ENCODE results near the gene TCL1B. TPM values are rescaled to one million over a fixed set of nuclear protein-coding genes. Genes with fewer than 3 reads are reported as not detected.

TCL1B gene
- total RNA-seq, 3 donors from 2014 or later: not detected

DNA sequence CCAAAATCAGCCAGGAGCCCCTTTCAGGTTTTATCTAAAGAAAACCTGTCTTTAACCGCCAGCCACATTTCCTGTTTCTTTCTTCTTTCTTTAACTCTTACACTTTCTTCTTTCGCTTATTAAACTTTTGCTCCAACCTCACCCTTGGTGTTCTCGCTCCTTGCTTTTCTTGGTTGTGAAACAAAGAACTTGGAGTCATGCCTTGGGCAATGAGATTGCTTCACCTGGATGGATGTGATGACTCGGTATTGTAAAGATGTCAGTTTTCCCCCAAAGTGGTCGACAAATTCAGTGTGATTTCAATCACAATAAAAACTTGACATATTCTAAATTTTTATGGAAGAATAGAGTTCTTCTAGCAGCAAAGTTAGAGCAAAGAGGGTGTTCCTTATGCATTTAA is 43.9 kb downstream of the TCL1B start:
- TF ChIP-seq, protein P1, sequence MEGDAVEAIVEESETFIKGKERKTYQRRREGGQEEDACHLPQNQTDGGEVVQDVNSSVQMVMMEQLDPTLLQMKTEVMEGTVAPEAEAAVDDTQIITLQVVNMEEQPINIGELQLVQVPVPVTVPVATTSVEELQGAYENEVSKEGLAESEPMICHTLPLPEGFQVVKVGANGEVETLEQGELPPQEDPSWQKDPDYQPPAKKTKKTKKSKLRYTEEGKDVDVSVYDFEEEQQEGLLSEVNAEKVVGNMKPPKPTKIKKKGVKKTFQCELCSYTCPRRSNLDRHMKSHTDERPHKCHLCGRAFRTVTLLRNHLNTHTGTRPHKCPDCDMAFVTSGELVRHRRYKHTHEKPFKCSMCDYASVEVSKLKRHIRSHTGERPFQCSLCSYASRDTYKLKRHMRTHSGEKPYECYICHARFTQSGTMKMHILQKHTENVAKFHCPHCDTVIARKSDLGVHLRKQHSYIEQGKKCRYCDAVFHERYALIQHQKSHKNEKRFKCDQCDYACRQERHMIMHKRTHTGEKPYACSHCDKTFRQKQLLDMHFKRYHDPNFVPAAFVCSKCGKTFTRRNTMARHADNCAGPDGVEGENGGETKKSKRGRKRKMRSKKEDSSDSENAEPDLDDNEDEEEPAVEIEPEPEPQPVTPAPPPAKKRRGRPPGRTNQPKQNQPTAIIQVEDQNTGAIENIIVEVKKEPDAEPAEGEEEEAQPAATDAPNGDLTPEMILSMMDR (IDR thresholded peaks at IDR 0.05): no peak
- TF ChIP-seq POLR2AphosphoS5 (IDR thresholded peaks at IDR 0.05): no peak
- TF ChIP-seq POLR2A (IDR thresholded peaks at IDR 0.05): no peak
- no peaks in the 10 kb centered on the region for H3K27me3 ChIP-seq
- no peaks in the 10 kb centered on the region for H3K9me3 ChIP-seq

DNA sequence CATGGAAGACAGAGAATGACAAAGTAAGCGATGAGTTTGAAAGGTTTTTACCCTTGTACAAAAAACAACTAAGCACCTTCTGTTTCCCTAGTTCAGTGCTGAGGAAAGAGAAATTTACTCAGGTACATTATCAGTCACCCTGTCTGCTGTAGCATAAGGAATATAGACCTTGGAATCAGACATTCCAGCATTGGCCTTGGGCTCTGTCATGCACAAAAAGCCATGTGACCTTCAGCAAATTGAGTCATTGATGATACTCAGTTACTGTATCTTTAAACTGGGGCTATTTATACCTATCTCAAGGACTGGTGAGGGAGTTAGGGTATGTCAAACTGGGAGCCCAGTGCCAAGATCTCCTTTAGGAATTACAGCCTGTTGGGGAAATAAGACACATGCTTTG is 47.0 kb downstream of the TCL1B start:
- H3K4me1 ChIP-seq: no peaks in the 10 kb centered on the region
- H3K9me3 ChIP-seq: no peaks in the 10 kb centered on the region
- TF ChIP-seq, protein P1 (IDR thresholded peaks at IDR 0.05): no peak
- TF ChIP-seq POLR2A (IDR thresholded peaks at IDR 0.05) (no peak), POLR2AphosphoS5 (IDR thresholded peaks at IDR 0.05) (no peak)
- intact Hi-C loops (cut with DNase I; ENCODE audit: low total_unique reads): no loop called here
- H3K27ac ChIP-seq: no peak overlapping the region
- H3K4me3 ChIP-seq: no peak overlapping the region
- H3K27me3 ChIP-seq: no peaks in the 10 kb centered on the region
- no peaks in the 10 kb centered on the region for H3K36me3 ChIP-seq
- DNase-seq (ENCODE audit: low spot score in 2 of 2): no peak

More for the DNA sequence above, 43.9 kb downstream of the TCL1B start:
- Histone ChIP-seq H3K27ac (no peak overlapping the region), H3K36me3 (no peaks in the 10 kb centered on the region), H3K4me3 (no peak overlapping the region), H3K4me1 (no peaks in the 10 kb centered on the region)
- no peak for DNase-seq (ENCODE audit: low spot score in 2 of 2)
- intact Hi-C loops (cut with DNase I; ENCODE audit: low total_unique reads): no loop called here

DNA sequence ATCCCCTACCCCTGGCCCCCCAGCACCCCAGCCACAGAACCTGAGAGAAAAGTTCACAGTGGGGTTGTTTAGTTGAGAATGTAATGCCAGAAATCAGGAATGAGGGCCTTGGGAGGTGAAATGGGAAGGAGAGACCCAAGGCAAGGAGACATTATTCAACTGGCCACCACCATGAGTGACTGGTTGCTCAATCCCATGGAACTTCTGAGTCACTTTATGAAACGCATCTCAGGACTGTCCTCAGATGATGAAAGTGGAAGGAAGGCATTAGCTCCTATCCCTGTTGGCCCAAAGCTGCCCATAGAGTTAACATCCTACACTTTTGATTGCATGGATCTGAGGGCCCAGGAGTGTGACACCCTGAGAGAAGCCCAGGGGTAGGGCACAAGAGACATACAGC is 53.1 kb downstream of the TCL1B start:
- Histone ChIP-seq H3K27me3 (no peaks in the 10 kb centered on the region), H3K4me1 (peaks cover 0 to 2% of the 10 kb centered on the region in 2 donors), H3K9me3 (no peaks in the 10 kb centered on the region), H3K27ac (no peak overlapping the region), H3K36me3 (no peaks in the 10 kb centered on the region), H3K4me3 (no peak overlapping the region)
- TF ChIP-seq, protein P1 (IDR thresholded peaks at IDR 0.05): no peak
- no peak for TF ChIP-seq POLR2A (IDR thresholded peaks at IDR 0.05)
- no peak for TF ChIP-seq POLR2AphosphoS5 (IDR thresholded peaks at IDR 0.05)
- no peak for DNase-seq (ENCODE audit: low spot score in 2 of 2)
- intact Hi-C loops (cut with DNase I; ENCODE audit: low total_unique reads): no loop called here

DNA sequence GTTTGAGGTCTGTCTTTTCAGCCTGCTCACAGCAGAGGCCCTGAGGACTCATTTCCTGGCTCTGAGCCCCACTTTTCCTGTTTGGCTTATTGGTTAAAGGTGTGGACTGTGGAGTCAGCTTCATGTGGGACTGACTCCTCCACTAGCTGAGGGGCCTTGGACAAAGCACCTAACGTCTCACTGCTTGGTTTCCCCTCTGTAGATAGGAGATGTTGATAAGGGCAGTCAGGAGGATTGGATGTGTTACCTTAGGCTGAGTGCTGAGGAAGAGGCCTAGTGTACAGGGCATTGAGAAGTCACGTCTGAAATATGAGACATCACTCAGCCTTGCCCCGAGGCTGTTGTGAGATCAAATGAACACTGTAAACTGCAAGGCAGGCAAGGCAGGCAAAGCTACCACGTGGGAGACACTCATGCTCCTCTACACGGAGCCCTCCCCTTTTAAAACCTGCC is 54.8 kb downstream of the TCL1B start:
- intact Hi-C loops (cut with DNase I; ENCODE audit: low total_unique reads): no loop called here
- Histone ChIP-seq H3K36me3 (no peaks in the 10 kb centered on the region), H3K4me1 (peaks cover 0 to 2% of the 10 kb centered on the region in 2 donors), H3K9me3 (no peaks in the 10 kb centered on the region), H3K27ac (peak overlapping the region; percentile 1 to 25), H3K4me3 (no peak overlapping the region), H3K27me3 (peaks cover 0 to 4% of the 10 kb centered on the region in 2 donors)
- TF ChIP-seq POLR2AphosphoS5 (IDR thresholded peaks at IDR 0.05) (no peak), POLR2A (IDR thresholded peaks at IDR 0.05) (no peak)
- TF ChIP-seq, protein P1 (IDR thresholded peaks at IDR 0.05): no peak
- peak; percentile 34 to 80 for DNase-seq (ENCODE audit: low spot score in 2 of 2)

DNA sequence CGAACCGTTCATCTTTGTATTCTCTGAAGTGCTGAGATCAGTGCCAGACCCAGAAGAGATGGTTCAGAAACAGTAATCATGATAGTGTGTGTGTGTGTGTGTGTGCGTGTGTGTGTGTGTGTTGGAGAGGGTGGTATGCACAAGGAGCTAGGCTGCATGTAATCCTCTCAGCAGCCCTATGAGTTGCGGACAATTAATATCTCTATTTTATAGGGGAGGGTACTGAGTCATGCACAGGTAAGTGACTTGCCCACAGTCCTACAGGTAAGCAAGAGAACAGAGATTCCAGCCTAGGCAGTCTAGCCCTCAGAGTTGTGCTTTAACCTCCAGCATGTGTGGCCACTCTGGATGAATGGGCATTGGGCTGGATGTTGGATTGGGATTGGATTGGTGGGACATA is 55.6 kb downstream of the TCL1B start:
- Histone ChIP-seq H3K4me1 (peaks cover 0 to 2% of the 10 kb centered on the region in 2 donors), H3K4me3 (no peak overlapping the region), H3K9me3 (no peaks in the 10 kb centered on the region), H3K27me3 (peaks cover 0 to 4% of the 10 kb centered on the region in 2 donors), H3K36me3 (no peaks in the 10 kb centered on the region), H3K27ac (peak overlapping the region; percentile 1 to 25)
- intact Hi-C loops (cut with DNase I; ENCODE audit: low total_unique reads): no loop called here
- TF ChIP-seq POLR2A (IDR thresholded peaks at IDR 0.05) (no peak), POLR2AphosphoS5 (IDR thresholded peaks at IDR 0.05) (no peak)
- TF ChIP-seq, protein P1 (IDR thresholded peaks at IDR 0.05): no peak
- DNase-seq (ENCODE audit: low spot score in 2 of 2): no peak

Other genes with a start within 250 kb of the TCL1B start
- 100 to 1,000 TPM in 1 of 3 donors, 10 to 100 TPM in 2; 13.5 to 112 (median 22.0) TPM for gene SYNE3, start 169.8 kb upstream of the TCL1B start, total RNA-seq
- gene GLRX5, start 151.4 kb upstream of the TCL1B start, total RNA-seq: 10 to 100 TPM; 29.1 to 36.1 (median 33.6) TPM
- gene TCL1A, start 27.7 kb downstream of the TCL1B start, total RNA-seq: not detected
- gene TUNAR, start 190.4 kb downstream of the TCL1B start, total RNA-seq: under 1 TPM in 1 of 3 donors, not detected in 2; 0.15 TPM

All from breast epithelium (tissue), 4 donors.